EL (cell line): Measurements from ENCODE around the gene PEX14.

ENCODE experiments used
- DNase-seq: peaks from one replicate; pipeline ENCODE4 v3.0.0-alpha.2; 2016

The PEX14 gene

DNA sequence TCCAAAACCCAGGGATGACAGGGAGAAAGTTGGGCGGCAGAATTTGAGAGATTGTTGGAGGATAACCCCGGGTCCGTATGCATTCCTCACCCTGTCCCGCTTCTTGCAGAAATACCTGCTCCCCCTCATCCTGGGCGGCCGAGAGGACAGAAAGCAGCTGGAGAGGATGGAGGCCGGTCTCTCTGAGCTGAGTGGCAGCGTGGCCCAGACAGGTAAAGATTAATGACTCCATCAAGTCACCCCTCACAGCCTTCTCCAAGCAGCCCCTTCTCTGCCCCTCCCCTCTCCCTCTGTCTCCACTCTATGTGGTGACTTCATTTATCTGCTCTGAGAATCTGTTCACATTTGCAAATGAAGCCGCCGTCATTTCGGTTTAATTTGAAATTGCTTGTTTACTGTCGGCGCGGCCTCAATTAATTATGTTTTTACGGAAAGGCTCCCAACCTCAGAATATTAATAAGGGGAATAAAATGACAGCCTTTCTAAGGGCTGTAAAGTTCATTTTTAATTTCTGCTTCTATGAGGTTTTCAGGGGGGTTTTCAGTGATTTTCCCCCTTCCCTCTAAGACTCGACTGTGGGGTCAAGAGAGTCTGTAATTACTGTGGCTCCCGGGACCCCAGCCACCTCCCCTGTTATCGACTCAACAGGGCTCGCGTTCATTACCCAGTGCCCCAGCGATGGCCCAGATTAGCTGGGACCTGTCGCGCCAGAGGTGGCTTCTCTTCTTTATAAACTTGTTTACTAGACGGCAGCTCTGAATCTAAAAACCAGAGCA lies 148.3 kb downstream of the PEX14 start:
- DNase-seq = no peak

DNA sequence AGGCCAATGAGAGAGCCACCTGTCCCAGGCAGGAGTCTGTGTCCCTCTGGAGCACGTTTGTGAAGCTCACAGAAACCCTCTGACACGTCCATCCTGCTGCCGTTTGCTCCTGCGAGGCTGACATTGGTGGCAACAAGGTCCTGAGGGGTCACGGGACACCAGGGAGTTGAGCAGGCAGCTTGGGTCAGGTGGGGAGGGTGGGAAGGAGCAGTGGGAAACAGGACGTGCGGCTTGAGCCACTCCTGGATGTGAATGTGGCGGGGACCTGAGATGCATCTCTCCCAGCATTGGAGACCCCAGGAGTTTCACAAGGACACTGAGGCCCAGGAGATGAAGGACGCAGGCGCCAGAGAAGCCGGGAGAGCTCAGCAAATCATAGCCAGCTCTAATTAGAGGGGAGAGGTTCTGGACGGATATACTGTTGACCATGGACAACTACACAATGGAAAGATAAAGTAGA lies 149.0 kb downstream of the PEX14 start:
- no peak for DNase-seq

DNA sequence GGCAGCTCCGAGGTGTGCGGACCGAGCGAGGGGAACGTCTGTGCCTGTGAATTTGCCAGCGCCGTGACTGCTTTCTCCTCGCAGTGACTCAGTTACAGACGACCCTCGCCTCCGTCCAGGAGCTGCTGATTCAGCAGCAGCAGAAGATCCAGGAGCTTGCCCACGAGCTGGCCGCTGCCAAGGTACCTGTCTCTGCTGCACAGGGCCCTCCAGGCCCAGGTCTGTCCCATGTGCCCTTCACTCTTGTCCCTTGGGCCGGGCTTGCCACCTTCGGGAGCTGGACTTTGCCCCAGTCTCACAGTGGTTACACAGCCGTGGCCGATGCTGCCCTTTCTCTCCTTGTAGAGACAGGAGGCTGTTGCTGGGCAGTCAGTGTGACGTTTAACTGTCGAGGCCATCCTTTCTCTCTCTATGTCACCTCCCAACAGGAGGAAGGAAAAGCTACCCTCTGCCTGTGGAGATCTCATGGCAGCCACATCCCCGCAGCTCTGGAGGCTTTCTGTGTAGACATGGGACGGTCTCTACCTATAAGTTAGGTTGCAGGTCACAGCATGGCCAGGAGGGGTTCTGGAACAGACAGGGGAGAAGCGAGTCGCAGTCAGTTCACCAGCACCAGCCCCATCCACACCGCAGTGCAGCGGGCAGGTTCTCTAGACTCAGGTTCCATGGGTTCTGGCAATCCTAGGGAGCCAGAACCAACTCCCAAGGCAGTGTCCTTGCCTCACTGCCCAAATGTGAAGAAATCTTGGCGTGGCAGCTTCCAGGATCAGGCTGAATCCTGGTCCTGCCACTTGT lies 149.7 kb downstream of the PEX14 start:
- no peak for DNase-seq

DNA sequence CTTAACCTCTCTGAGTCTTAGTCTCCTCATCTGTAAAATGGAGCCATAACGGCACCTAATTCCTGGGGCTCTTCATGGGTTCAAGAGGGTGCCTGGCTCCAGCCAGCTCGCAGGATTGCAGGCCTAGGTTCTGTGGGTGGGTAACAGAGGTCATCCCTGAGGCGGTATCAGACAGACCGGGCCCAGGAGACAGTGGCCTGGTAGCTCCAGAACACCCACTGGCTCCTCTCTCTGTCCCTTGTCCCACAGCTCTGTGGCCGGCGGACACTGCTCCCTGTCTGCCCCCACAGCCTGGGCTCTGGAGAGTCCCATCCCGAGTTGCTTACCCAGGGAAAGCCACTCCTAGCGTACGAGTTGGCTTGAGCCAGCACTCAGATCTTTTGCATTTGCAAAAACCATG lies 150.3 kb downstream of the PEX14 start:
- no peak for DNase-seq

DNA sequence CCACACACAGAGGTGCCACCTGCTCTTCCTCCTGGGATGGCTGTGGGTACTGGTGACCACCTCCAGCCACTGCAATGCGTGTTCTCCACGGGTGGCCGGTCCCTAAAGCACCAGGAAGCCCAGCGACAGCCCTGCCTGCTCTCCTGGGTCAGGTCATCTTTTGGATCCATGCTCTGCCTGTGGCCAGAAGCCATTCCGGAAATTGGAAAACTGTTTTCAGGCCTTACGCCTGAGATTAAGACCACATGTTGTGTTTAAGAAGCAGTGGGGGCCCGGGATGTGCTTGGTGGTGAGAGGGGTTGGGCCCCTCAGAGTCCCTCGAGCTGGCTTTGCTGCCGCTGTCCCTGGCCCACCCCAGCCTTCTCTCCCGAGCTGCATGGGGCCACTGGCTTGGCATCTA lies 150.8 kb downstream of the PEX14 start:
- DNase-seq = no peak

DNA sequence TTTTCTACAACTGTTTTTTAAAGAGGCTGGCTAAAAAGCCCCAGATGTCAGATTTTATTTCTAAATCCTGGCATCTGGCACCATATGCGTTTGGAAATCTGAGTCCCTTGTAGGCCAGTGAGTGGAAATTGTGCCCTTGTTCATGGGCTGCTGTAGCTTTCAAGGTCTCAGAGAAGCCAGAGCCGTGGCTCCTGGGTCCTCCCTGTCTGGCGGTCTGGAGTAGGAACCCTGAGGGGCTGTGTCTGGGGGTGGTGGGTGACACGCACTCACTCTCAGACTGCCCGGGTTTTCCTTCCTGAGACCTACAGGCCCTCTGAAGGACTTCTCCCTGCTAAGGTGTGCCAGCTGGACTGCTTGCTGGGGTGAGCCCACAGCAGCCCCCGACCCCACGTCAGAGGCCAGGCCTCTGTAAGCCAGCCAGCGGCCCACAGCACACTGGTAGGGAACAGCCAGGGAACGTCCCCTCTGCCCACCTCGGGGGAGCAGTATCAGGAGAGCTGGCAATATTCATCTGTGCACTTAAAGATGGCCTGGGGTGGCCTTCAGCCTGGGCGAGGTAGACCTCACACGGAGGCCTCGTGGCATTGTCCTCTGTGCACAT lies 151.5 kb downstream of the PEX14 start:
- no peak for DNase-seq

DNA sequence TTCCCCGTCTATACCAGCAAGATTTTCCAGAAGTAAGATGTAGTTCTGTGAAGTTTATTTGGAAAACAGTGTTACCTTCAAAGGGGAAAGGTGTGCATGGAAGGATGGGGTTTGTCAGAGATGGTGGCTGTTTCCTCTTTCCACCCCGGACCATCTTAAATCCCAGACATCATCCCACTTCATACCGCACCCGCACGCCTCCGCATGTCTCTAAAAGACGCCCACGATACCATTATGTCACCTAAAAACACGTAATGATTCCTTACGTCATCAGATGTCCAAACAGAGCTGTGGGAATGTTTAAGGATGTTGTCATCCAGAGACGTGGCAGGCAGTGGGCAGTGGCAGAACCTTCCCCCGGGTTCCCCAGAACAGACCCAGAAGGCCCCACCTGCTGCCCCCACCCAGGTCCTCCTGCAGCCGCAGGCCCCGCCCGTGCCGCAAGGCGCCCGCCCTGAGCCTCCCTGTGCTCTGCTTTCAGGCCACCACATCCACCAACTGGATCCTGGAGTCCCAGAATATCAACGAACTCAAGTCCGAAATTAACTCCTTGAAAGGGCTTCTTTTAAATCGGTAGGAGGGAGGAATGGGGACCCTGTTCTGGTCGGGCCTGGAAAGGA lies 152.2 kb downstream of the PEX14 start:
- no peak for DNase-seq

DNA sequence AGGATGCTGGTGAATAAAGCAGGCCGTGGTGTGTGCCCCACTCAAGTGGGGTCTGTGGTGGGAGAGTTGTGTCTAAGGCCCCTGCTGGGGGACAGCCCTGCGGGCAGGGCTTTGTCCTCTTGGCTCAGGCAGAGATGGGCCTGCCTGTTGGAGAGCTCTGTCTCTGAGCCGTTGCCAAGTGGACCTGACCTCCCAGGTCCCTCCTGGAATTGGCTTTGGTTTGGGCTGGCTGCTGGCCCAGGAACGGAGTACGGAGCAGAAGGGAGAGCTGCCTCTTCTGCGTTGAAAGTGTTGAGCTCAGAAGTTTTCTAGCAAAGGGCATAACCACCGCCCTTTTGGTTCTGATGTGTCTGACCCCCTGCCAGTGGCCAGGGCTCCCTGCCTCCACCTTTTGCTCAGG lies 153.9 kb downstream of the PEX14 start:
- DNase-seq = no peak

DNA sequence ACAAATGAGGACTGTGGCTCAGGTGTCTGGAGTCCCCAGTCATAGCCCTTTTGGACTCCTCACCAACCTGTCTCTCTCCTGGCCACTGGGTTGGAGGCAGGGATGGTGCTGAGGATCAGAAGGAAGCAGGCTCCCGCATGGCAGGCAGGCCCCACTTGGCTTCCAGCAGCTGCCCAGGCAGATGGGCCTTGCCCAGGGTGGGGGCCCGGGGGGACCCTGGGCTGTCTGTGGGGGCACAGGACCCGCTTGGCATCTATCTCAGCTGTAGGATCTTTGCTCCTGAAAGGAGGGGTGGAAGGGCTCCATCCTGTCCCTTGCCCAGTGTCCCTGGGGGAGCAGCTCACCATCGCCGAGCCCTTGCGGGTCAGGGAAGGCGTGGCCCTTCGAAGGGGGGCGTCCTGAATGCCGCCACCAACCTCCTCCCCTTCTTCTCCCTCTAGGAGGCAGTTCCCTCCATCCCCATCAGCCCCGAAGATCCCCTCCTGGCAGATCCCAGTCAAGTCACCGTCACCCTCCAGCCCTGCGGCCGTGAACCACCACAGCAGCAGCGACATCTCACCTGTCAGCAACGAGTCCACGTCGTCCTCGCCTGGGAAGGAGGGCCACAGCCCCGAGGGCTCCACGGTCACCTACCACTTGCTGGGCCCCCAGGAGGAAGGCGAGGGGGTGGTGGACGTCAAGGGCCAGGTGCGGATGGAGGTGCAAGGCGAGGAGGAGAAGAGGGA lies 154.5 kb downstream of the PEX14 start:
- DNase-seq = no peak

DNA sequence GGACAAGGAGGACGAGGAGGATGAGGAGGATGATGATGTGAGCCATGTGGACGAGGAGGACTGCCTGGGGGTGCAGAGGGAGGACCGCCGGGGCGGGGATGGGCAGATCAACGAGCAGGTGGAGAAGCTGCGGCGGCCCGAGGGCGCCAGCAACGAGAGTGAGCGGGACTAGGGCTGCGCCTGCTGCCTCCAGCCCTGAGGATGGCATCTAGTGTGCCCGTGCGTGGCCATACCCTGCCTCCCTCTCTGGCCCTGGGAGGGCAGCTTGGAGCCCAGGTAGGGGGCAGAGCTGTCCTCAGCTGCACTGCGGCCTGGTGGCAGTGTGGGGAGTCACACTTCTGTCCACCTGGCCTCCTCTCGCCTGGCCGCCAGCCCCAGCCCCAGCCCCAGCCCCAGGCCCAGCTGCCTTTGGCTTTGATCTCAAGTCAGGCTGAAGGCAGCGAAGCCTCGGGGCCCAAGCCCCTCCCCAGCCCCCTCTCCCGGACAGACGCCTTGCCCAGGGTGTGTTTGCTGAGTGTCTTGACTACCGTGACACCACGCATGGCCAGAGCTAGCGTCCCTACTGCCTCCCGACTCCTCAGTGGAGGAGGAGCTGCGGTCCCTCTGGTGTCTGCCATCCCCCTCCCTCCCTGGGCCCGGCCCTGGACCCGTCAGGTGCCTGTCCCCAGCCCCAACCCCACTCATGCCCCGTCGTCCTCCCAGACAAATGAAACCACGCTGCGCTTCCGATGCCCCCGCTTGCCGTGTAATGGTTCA lies 155.2 kb downstream of the PEX14 start:
- no peak for DNase-seq

DNA sequence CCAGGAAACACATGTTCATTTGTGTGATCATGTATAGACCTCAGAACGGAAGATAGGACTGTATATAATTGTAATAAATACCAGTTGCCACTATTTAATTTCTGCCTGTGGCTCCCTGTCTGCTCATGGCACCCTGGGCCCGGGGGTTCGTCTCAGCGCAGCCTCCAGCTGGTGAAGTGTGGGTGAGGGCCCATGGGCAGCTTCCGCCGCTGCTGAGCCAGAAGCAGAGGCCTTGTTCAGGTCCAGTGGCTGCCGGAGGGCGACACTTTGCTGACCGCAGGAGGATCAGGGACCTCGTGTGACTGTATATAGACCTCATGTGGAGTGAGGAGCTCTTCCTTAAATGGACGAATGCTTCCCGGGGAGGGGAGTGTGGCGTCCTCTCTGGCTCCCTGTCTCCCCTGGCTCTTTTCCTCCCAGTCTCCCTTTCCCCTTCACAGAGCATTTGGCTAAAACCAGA lies 155.9 kb downstream of the PEX14 start:
- DNase-seq = no peak

DNA sequence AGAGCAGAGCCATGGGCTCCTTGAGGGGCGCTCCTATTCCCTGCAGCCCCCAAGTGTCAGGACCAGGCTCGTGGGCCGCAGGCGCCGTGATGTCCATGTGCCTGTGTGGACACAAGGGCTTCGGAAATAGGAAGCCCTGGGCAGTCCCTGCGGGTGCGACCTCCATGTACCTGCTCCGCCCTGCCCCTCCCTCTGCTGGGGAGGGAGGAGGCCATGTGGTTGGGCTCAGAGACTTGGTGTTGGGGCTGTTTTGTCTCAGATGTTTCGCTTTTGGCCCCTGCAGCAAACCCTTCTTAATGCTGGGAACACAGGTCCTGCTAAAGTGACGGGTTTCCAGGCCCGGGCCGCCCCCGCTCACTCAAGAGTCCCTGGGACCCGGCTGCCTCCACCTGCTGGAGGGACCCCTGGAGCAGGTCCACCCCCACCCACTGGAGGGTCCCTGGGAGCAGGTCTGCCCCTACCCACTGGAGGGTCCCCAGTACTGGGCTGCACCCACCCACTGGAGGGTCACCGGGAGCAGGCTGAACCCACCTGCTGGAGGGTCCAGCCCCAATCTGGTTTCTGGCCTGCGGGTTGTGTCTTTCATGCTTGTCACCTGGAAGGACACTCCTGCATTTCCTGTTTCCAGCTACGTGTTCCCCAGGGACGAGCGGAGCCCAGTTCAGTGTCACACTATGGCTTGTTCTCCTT lies 156.5 kb downstream of the PEX14 start:
- DNase-seq = no peak

DNA sequence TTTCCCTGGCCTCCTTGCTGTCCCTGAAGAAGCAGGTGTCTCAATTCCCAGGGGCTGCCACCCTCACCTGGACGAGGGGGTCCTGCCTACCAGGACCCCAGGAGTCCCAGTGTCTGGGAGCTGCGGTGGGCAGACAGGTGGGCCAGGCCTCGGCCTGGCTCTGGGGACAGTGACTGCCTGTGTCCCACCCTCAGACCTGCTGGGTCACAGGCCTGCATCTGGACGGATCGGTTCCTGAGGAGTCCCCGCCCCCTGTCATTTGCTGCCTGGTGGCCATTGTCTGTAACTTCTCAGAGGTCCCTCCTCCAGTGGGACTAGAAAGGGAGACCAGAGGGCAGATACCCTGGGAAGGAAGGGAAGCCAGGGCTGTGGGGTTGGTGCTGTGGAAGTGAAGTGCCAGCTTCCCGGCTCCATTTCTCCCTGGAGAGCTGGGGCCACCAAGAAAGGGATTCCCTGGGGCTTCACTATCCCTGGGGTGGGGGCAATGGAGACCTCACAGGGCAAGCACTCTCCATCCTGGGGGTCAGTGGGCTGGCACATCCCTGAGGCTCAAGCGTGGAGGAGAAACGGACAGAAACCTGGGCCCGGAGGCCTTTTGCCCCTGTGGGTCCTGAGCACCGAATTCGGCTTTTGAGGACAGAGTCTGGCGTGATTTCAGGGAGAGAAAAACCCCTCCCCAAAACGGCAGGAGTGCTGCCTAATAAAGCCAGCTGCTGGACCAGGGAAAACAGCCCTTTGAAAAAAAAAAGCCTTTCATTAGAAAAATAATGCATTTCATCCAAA lies 157.3 kb downstream of the PEX14 start:
- no peak for DNase-seq

DNA sequence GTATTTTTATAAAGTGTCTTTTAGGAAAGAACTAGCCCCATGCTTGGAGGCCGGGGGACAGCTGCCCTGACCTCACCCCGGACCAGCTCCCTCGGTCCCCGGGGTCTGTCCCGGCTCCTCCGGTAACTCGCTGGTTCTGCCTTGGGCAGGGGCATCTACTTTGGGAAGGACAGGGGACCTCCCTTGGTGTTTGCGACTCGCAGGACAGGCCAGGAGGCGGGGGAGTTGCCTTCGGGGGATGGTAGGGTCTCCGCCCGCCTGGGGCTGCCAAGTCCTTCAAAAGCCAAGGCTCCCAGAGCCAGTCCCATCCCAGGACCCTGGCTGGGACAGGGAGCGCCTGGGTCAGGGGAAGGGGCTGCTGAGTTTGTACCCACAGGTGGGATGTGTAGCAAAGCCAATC lies 157.9 kb downstream of the PEX14 start:
- no peak for DNase-seq

DNA sequence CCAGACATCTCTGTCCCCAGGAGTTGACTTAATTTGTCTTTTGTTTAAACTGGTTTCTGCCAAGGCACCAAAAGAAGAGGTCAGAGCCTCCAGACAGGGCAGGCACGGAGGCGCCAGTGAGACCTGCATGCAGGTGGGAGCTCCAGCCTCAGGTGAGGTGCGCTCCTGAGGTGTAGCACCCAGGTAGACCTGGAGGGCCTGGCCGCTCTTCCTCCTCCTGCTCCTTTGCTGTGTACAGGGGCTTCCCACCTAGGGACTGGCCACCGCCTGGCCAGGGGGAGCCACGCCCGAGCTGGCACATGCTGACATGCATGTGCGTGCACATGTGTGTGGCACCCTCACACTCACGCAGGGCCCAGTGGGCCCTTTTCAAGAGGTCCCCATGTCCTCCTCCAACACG lies 158.7 kb downstream of the PEX14 start:
- DNase-seq = no peak

DNA sequence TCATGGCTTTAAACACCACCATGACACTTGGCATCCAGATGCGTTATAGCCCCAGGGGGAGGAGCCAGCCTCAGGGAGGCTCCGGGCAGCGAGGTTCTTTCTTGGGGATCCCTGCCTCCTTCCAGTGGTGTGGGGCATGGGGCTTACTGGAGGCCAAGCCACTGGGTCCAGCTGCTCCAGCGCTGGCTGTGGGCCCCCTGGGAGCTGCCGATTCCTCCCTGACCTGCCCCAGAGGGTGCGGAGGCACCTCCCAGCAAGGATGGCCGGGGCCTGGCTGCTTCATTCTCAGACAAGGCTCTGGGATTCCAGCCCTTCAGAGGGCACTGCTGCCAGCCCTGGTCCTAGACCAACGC lies 159.3 kb downstream of the PEX14 start:
- DNase-seq = no peak

DNA sequence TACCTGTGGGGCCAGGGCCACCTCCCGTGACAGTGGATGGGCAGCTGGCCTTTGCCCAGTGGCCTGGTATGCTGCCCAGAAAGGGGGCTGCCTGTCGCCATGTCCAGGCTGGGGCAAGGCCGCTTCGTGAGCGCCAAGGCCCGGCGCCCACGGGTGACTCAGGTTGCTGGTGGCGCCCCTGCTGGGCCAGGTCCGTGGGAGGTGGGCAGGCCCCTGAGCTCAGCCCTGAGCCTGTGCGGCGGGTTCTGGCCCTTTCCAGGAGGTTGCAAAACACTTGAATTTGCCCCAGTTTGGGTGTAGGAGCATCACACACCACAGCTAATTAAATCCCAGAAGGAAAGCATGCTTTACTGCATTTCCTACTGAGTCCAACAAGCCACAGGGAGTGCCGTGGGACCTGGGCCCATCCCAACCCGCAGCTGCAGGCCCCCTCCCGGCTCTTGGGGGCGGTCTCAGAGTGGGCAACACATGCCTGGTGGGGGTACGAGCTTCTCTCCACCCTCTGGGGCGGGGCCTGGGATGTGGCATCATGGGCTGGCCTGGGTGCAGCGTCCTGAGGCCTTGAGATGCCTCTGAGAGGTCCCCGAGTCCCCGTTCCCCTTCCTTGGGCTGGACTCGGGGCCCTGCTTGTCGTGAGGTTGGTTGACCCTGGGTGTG lies 159.8 kb downstream of the PEX14 start:
- no peak for DNase-seq

DNA sequence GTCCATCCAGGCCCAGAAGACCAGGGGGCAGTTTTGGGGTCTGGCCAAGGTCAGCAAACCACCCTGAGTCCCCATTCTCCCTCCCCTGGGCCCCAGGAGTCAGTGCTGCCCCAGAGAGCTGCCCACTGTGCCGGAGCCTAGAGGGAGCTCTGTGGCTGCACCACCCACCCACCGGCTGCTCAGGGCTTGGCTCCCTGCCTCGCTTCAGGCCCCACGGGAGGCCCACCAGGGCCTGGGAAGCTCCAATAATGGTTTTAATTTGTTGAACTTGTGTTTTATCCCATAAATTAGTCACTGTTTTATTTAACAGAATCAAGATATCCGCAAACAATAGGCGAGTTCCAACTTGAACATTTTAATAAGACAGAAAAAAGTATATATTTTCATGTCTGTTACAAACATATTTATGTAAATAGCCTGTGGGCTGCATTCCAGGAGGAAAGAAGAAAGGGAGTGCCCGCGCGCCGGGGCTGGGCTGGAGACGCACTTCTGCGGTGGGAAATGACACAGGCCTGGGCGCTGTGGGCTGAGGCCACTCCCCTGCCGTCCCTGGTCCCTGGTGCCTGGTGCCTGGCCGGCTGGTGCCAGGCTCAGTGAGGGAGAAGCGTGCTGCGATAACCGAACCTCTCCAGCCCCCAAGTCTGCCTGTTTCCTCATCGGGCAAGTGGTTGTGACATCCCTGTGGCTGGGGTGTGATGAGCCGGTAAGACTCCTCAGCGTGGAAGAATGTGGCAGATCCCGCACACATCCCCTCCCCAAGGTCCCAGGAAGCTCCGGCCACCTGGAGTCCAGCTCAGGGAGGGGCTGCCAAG lies 160.5 kb downstream of the PEX14 start:
- peak; percentile 39 for DNase-seq

DNA sequence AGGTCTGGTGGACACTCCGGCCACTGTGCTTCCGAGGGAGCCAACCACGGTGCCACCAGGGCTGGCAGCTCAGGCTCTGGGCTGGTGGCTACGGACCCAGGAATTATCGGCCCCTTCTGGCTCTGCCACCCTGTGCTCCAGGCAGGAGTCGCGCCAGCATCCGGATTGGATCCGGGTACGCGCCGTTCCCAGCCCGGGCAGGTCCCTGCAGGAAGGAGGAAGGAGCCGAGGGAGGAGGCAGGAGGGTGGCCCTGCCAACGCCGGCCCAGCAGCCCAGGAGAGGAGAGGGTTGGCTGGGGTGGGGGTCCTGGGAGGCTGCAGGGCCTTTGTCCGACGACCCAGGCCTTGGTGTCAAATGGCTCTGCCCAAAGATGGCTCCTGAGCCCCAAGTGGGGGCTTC lies 161.2 kb downstream of the PEX14 start:
- no peak for DNase-seq
